IMR-90 (cell line): Measurements from ENCODE around the gene DGKQ. TPM values are rescaled to one million over a fixed set of nuclear protein-coding genes. Genes with fewer than 3 reads are reported as not detected.
"Not testable (repeated sequence)": the region's sequence is repeated elsewhere in the genome, so short reads cannot be mapped to it uniquely, and the experiment has no call there.

Experiments
- ATAC-seq: fragments of 200-7000 bp; cut with Tn5 transposase; 2 replicates; pipeline ENCODE4 v1.9.1; 2020; ENCODE audit warnings: low read depth, mild to moderate bottlenecking, moderate library complexity
- BruUV-seq: library from RNA; stranded (reverse); fragments of 400-500 nt; replicated peaks from 2 replicates; lab custom pipeline; 2021; lab: Mats Ljungman, UMichigan
- CTCF ChIA-PET: fragments of 300-600 bp; formaldehyde crosslinking; extraction: SDS; loops from one replicate; lab custom pipeline; 2021; ENCODE audit warnings: antibody characterized with exemption; lab: Yijun Ruan, JAX
- POLR2A ChIA-PET: fragments of 300-600 bp; sonication (Branson Sonifier 250); formaldehyde crosslinking; loops from one replicate; lab custom pipeline; 2022; ENCODE audit warnings: antibody characterized with exemption; ENCODE audit not compliant: unreplicated experiment; lab: Charles Lee
- DNase-seq: peaks from one replicate; pipeline ENCODE4 v3.0.0; 2013
- H2AFZ ChIP-seq: replicated peaks from 2 replicates; pipeline ENCODE3; 2013; ENCODE audit warnings: low read length, mild to moderate bottlenecking; ENCODE audit not compliant: poor library complexity
- H2AK5ac ChIP-seq: 2 replicates; pipeline ENCODE4 v1.6.1; 2013; ENCODE audit warnings: low read depth, low read length, inconsistent platforms
- H2AK9ac ChIP-seq: replicated peaks from 2 replicates; pipeline ENCODE3; 2013; ENCODE audit warnings: mild to moderate bottlenecking, low read depth, low read length, moderate library complexity; ENCODE audit not compliant: poor library complexity
- H2BK120ac ChIP-seq: 2 replicates; pipeline ENCODE4 v1.6.1; 2013; ENCODE audit warnings: low read depth, low read length, inconsistent platforms
- H2BK15ac ChIP-seq: 3 replicates; pipeline ENCODE4 v1.6.1; 2013; ENCODE audit warnings: low read depth, low read length, inconsistent platforms
- H2BK20ac ChIP-seq: 2 replicates; pipeline ENCODE4 v1.6.1; 2013; ENCODE audit warnings: low read depth, mild to moderate bottlenecking, inconsistent platforms, low read length, moderate library complexity
- H2BK5ac ChIP-seq: 2 replicates; pipeline ENCODE4 v1.6.1; 2013; ENCODE audit warnings: mild to moderate bottlenecking, low read depth, low read length, inconsistent platforms; ENCODE audit not compliant: poor library complexity, severe bottlenecking
- H3K14ac ChIP-seq: replicated peaks from 2 replicates; pipeline ENCODE4 v1.6.1; 2013; ENCODE audit warnings: low read depth, low read length, inconsistent platforms
- H3K18ac ChIP-seq: 2 replicates; pipeline ENCODE4 v1.6.1; 2013; ENCODE audit warnings: low read depth, low read length, control low read depth
- H3K23ac ChIP-seq: 2 replicates; pipeline ENCODE4 v1.6.1; 2013; ENCODE audit warnings: low read depth, low read length, inconsistent platforms
- H3K27ac ChIP-seq: 2 replicates; pipeline ENCODE4 v1.5.1; 2013; ENCODE audit warnings: mild to moderate bottlenecking, control low read depth, low read length; ENCODE audit not compliant: insufficient read depth
- H3K27me3 ChIP-seq: 2 replicates; pipeline ENCODE4 v1.6.1; 2013; ENCODE audit warnings: low read length; ENCODE audit not compliant: control insufficient read depth, insufficient read depth
- H3K36me3 ChIP-seq: 2 replicates; pipeline ENCODE4 v1.6.1; 2013; ENCODE audit warnings: low read length, mixed read lengths; ENCODE audit not compliant: control insufficient read depth, insufficient read depth
- H3K4ac ChIP-seq: 2 replicates; pipeline ENCODE4 v1.6.1; 2013; ENCODE audit warnings: low read depth, low read length, inconsistent platforms
- H3K4me1 ChIP-seq: 2 replicates; pipeline ENCODE4 v1.6.1; 2013; ENCODE audit warnings: low read length, mixed read lengths; ENCODE audit not compliant: control insufficient read depth, insufficient read depth
- H3K4me2 ChIP-seq: 2 replicates; pipeline ENCODE4 v1.6.1; 2013; ENCODE audit warnings: low read depth, mild to moderate bottlenecking, control low read depth, low read length, moderate library complexity
- H3K4me3 ChIP-seq: 2 replicates; pipeline ENCODE4 v1.5.1; 2013; ENCODE audit warnings: low read depth, mild to moderate bottlenecking, control low read depth, low read length, moderate library complexity; ENCODE audit not compliant: insufficient read depth
- H3K56ac ChIP-seq: 2 replicates; pipeline ENCODE4 v1.6.1; 2013; ENCODE audit warnings: low read length, inconsistent platforms; ENCODE audit not compliant: insufficient read depth; ENCODE audit errors: extremely low read depth
- H3K79me1 ChIP-seq, 2 experiments: 2 replicates each; pipeline ENCODE4 v1.6.1; 2013; ENCODE audit warnings: low read length in 2 of 2, inconsistent platforms in 1 of 2, low read depth in 1 of 2
- H3K9ac ChIP-seq: 2 replicates; pipeline ENCODE4 v1.6.1; 2013; ENCODE audit warnings: low read depth, low read length, control low read depth
- H3K9me1 ChIP-seq: 2 replicates; pipeline ENCODE4 v1.6.1; 2013; ENCODE audit warnings: low read length, inconsistent platforms; ENCODE audit not compliant: insufficient read depth
- H3K9me3 ChIP-seq: 2 replicates; pipeline ENCODE4 v1.6.1; 2013; ENCODE audit warnings: low read length; ENCODE audit not compliant: control insufficient read depth, insufficient read depth
- H4K20me1 ChIP-seq: 2 replicates; pipeline ENCODE4 v1.6.1; 2013; ENCODE audit warnings: low read length, inconsistent platforms; ENCODE audit not compliant: insufficient read depth
- H4K5ac ChIP-seq: 2 replicates; pipeline ENCODE4 v1.6.1; 2013; ENCODE audit warnings: mild to moderate bottlenecking, low read depth, low read length, control low read depth
- H4K8ac ChIP-seq, 2 experiments: 2 replicates each; pipeline ENCODE4 v1.6.1; 2013; ENCODE audit warnings: low read depth in 2 of 2, low read length in 2 of 2, control low read depth in 1 of 2, inconsistent platforms in 1 of 2
- H4K91ac ChIP-seq: 2 replicates; pipeline ENCODE4 v1.6.1; 2013; ENCODE audit warnings: low read depth, low read length, inconsistent platforms; ENCODE audit not compliant: insufficient read depth
- WGBS, 2 experiments: methylation state at CpG; one replicate each; pipeline versions ENCODE4 v1.1.5 to v1.1.7; 2013; ENCODE audit warnings: missing lambda C conversion rate in 2 of 2; ENCODE audit not compliant: insufficient read length in 1 of 2; ENCODE audit errors: extremely low coverage in 2 of 2; 5-methylcytosine and 5-hydroxymethylcytosine counted together
- dilution Hi-C: fragments of 300-500 bp; cut with HindIII; formaldehyde crosslinking; loops from one replicate; pipeline ENCODE4 v1.14.3; 2018; ENCODE audit warnings: low sequenced_read_pairs; ENCODE audit not compliant: unreplicated experiment
- in situ Hi-C: fragments of 300-500 bp; cut with MboI; formaldehyde crosslinking; loops from 3 replicates; pipeline ENCODE4 v1.14.3; 2019; ENCODE audit warnings: low sequenced_read_pairs, inconsistent platforms, mixed read lengths
- intact Hi-C: fragments of 100-400 bp; cut with micrococcal nuclease; formaldehyde crosslinking; loops from 2 replicates; pipeline ENCODE4 v1.10.0; 2022
- polyA plus RNA-seq, 3 experiments: library from polyadenylated mRNA; depleted of rRNA; stranded (reverse); fragments of >200 nt; gene quantifications; 2 replicates each; pipeline ENCODE4 v1.2.3, GENCODE V29; 2012; ENCODE audit warnings: low replicate concordance in 1 of 3
- total RNA-seq: library from RNA; depleted of rRNA; stranded (reverse); fragments of >200 nt; gene quantifications from 2 replicates; pipeline ENCODE4 v1.2.3, GENCODE V29; 2012

Gene DGKQ
- total and polyA plus RNA-seq, 2 of the 4 experiments (the other 2 are of a cell fraction): 4.3 to 15.6 TPM

DNA sequence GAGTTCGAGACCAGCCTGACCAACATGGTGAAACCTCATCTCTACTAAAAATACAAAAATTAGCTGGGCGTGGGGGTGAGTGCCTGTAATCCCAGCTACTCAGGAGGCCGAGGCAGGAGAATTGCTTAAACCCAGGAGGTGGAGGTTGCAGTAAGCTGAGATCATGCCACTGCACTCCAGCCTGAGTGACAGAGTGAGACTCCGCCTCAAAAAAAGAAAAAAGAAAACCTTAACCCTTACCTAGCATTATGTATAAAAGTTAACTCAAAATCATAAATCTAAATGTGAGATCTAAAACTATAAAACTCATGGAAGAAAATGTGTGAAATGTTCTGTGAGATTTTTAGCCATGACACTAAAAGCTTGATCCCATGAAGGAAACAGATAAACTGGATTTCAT is 33.9 kb downstream of the DGKQ start:
- H3K23ac ChIP-seq, H2AK5ac ChIP-seq, H3K14ac ChIP-seq, H4K91ac ChIP-seq, BruUV-seq, H3K79me1 ChIP-seq, H3K27me3 ChIP-seq, H3K4me1 ChIP-seq, POLR2A ChIA-PET, H4K5ac ChIP-seq, H2AFZ ChIP-seq, H2BK15ac ChIP-seq, H3K9me1 ChIP-seq, H4K8ac ChIP-seq, dilution Hi-C loops, H3K18ac ChIP-seq, H3K36me3 ChIP-seq, DNase-seq, ATAC-seq, H3K4ac ChIP-seq, H3K9ac ChIP-seq, H3K4me2 ChIP-seq, H4K20me1 ChIP-seq, H2BK5ac ChIP-seq, CTCF ChIA-PET, H2BK20ac ChIP-seq, in situ Hi-C loops, H2BK120ac ChIP-seq, H2AK9ac ChIP-seq, H3K27ac ChIP-seq, H3K56ac ChIP-seq, H3K9me3 ChIP-seq, H3K4me3 ChIP-seq: not testable (repeated sequence)
- intact Hi-C loops: loop anchor here (10.0 kb wide), 1 partner anchor 155 kb away; no protein-coding TSS in a partner anchor
- WGBS, 2 experiments: no CpG with 5 or more reads among the region's 4 CpGs
